HG02870 (cell line): Measurements from ENCODE around the gene BCL11B.

ENCODE experiments used
- ATAC-seq: cut with Tn5 transposase; IDR thresholded peaks from one replicate; pipeline ENCODE4 v1.9.1; 2021; ENCODE audit warnings: mild to moderate bottlenecking, moderate library complexity; ENCODE audit not compliant: unreplicated experiment

BCL11B gene

GRCh38 chr14:99268810-99269707 lies 2.9 kb downstream of the BCL11B start:
- no peak for ATAC-seq

GRCh38 chr14:99267837-99268781 lies 3.9 kb downstream of the BCL11B start:
- no peak for ATAC-seq

DNA sequence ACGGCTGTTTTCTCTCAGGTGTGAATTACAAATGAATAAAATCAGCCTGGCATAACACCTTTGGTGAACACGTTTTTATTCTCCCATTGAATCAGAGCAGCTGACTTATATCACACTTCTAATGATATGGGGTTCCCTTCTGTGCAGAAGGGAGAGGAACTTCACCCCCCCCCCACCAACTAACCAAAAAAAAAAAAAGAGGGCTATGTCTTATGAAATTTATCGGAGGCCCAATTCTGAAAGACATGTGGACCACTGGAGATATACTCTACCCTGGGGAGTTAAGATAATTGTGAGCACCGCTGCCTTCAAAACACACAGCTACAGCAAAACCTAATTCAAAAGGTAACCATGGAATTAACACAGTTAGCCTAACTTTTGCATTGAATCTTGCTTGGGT lies 4.6 kb downstream of the BCL11B start:
- ATAC-seq: no peak

DNA sequence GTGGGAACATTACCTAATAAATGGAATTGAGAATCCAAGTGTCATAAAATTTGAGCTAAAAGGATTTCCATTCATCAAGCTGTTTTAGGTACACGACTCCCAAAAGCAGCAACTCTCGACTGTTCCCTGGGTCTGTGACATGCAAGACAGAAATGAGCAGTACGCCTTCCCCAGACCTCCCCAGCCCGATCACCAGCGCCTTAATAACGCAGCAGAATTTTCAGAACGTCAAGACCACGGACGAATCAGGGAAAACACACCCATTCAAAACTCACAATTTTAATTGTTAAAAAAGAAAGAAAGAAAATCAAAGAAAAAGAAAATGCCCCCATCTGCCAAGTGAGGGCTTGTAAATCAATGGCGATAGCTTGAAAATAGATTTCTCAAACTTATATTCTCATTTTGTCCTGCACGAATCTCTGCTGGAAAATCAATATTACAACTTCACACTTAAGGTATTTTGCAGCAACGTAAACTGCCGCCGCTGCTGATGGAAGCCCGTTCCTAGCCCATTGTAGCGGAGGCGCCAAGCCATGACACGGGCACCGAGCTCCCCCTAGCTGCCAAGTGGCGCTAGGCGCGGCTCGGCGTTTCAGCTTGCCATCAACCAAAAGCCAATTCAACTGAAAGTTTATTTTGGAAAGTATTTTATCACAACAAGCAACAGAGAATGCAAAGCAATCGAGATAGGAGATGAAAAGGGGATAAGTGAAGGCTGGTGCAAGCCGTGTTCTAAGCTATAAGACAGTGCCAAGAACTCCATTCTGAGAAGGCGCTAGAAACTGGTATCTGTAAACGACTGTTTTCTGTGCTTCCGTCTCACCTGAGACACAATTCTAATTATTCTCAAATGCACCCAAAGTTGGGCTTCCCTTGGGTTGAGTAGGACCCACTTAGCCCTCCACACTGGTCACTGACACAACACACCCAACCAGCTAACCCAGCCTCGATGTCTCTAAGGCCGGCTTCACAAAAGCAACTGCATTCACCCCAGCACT lies 5.5 kb downstream of the BCL11B start:
- peak; percentile 78 for ATAC-seq

DNA sequence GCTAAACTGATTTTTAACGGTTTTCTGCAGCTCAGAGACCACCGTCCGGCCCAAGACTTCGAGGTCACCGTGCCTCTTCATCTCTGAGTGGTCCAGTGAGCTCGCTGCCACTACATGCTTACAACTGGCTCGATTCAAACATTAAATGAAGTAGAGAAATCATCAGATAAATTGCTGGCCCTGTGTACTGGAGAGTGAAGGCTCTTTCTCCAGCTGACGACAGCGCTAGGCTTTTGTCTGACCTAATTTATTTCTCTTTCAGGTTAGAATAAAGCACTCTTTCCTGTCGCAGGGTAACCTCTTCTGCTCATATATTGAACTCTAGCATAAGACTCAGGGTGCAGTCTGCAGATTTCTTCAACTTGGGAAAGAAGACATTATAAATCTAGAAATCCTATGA lies 6.4 kb downstream of the BCL11B start:
- ATAC-seq: no peak

DNA sequence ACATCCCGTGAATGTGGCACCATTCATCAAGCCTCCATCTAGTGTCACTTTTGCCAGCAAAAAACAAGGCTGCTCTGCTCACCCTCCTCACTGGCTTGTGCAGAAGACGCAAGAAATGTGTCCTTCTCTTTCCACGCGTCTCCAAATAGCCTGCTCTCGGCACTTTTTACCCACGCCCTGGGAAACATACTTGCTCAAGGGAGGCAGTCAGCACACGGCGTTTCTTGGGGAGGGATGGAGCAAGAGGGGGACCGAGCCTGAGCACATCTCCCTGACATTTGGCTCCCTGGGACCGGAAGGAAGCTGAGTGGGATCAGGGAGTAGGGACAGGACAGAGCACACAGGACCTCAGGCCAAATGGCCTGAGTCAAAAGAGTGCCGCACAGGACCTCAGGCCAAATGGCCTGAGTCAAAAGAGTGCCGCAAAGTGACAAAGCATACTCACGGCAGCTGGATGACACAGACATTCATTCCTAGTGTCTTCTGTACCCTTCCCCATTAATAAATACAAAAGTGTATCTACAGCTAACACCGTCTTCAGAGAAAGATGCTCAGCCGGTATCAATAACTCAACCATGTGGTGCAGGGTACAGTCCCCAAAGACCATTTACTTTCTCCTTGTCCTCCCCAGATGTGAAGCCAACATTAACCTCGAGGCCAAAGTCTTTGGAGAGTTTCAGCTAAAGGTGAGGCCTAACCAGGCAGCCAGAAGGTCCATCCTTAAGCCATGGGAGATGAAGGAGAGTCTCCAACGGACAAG lies 7.1 kb downstream of the BCL11B start:
- no peak for ATAC-seq

DNA sequence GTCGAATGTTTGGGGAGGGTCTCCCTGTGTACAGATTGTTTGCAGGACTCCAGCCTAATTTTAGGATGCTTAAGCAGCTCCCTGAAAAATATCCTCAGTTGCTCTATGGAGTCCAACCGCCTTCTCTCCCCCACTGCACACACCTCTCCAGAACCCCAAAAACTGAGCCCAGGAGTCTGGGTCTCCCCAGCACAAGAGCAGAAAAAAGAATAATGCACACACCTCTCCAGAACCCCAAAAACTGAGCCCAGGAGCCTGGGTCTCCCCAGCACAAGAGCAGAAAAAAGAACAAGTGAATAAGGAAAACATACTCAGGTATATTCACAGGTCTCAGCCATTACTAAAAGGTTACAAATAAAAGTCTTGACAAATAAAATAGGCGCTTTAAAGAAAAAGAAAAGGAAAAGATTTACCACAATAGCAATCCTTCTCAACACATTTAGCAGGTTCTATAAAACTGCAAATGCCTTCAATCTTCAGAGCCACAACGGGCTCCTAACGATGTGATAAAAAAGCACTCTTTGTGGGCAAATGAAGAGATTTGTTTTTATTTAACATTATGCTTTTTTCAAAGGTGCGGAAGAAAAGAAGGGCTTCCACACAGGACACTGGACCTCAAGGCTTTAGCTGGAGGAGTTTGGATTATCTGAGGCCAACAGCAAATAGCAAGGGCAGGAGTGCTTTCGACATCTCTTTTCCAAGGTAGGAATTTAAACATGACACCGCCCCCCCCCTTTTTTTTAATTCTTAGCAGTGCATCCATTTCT lies 8.2 kb downstream of the BCL11B start:
- no peak for ATAC-seq

DNA sequence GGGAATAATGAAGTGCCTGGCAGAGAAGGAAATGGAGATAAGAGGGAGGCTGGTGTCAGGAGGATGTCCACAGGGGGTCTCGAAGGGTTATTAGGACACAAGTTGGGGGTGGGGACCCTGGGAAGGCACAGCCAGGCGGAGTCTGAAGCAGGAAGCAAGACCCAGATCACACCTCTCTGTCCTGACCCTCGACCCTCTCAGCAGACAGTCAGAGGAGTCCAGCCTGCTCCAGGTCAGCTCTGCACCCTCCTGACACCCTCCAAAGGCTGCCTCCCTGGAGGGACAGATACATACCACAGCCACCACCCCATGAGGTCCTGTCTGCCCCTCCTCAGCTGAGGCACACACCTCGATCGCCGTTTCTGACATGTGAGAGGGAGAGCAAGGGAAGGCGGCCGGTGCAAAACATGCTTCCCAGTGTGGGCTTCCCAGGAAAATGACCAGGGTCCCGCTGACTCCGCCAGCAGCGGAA lies 9.0 kb downstream of the BCL11B start:
- no peak for ATAC-seq

DNA sequence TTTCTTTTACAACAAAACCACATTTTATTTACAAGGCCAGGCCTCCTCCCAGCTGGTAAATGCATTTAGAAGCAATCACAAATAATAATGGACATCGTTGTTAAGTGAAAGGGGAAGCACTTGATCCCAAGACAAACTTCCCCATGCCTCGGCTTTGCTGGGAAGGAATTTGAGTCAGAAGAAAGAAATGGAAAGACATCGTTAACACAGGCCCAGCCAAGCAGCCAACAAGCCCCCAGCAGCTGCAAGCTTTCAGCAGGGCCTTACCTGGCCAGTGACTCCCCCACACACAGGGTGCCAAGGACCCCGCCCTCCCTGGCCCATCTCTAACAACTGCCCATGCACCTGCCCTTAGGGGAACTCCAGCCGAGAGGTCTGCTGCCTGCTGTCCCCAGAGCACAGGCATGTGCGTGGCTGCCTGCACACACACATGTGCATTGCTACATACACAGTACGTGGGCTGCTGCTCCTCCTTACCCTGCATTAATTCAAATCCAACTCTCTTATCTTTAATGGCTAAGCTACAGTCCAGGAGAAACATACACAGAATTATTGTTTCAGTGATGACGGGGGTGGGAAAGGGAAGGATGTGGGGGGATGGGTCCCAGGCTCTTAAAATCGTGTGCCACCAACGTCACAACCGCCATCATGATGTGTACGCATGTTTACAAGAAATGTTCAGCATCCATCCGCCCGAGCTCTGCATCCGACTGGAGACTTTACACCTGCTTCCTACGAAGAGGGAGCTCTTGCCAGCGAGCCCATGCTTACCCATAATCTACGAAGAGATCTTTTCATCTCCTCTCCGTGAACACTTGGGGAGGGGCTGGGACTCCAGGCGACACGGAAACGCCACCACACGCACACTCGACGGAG lies 9.8 kb downstream of the BCL11B start:
- ATAC-seq: no peak

DNA sequence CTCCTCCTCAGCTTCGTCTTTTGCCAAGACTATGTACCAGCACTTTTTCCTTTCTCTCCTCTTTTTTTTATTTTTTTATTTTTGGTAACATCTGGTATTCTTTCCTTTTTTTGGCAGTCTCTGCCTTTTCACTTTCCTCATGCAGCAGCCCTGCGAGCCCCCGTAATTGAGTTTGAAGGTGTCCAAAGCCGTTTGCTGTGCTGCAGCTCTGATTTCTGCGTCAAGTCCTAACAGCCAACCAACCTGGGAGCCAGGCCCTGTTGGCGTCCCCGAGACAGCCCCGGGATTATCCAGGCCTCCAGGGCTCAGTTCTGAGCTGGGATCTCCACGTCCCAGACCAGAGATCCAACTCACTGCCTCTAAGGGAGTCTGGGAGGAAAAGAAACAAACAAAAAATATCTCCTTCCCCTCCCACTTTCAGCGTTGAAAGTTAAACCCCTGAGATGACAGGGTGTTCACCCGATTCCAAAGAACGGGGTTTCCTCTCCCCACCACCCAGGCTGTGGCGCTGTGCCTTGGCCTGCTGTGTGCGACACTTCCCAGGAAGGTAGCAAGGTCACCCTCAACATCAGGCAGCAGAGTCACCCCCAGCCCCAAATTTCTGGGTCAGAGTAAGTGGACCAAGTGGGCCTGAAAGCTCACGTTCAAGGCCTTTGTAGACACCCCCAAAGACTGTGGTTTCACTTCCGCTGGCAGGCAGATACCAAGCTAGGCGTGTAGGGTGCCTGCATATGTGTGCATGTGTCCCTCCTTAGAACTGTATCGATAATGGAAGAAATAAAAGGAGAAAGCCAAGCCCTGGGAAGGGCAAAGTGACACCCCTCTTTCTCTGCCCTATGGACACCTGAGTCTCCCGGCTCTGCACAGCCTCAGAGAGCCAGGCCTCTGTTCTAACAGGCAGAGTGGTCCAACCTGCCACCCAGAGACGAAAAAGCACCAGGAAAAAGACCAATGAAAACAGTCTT lies 11.1 kb downstream of the BCL11B start:
- ATAC-seq: no peak

DNA sequence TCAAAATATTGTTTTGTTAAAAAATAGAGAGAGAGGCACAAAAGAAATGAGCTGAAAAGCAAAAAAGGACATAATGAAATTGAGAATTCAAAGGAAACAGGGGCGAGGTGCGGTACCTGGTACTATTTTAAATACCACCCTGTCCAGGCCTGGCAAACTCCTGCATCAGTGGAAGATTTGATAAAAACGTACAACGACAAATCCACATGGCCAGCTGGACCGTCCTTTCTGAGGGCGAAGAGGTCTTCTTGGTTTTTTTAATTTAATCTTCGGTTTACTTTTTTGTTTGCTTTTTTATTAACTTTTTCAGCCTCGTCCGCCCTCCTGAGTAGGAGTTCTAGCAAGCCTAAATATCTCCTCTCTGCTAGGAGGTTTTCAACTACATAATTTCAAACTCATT lies 11.9 kb downstream of the BCL11B start:
- ATAC-seq: no peak

GRCh38 chr14:99258876-99259726 lies 12.9 kb downstream of the BCL11B start:
- no peak for ATAC-seq

DNA sequence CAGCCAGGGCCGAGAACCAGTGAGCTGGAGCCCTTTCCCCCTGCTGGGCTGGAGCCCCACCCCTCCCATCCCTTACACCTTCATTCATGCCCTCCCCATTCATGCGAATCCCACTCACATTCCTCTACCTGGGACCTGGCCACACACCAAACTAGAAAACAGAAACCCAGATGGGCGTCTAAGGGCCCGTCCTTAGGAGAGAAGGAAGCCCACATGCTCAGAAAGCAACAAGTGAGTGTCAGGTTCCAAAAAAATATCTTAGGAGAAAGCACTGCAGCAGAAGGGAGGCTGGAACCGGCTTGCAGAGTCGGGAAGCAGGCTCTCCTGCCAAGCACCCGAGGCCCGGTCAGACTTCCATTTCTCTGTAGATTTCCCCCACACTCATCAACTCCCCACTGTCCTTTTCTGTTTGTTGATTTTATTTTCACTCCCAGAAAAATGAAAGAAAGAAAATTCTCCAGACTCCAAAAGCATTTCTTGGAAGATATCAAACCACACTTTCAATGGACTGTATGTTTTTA lies 13.6 kb downstream of the BCL11B start:
- ATAC-seq: no peak

GRCh38 chr14:99257673-99258221 lies 14.2 kb downstream of the BCL11B start:
- ATAC-seq: no peak

DNA sequence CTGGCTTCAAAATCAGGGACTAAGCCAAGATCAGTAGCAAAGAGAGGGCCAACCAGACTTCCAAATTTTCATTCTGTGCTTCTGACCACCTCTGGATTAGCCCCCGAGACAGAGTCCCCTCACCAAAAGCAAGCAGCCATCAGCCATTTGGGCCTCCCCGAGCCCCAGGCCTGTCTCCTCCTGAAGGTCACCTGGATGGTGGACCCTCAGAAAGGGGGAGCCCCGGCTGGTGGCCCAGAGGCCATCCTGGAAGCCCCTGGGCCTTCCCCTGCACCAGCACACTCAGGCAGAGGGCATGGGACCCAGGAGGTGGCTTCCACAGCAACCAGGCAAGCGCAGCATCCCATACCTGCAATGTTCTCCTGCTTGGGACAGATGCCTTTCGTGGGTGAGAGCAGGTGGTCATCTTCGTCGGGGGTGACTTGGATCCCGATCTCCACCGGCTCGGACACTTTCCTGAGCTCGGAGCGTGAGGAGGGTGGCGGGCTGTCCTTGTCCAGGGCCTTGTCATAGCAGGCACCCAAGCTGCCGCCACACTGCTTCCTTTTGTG lies 14.8 kb downstream of the BCL11B start:
- ATAC-seq: no peak
